Bronchial epithelial cell (primary cell): Measurements from ENCODE around the gene SLC25A31. TPM values are rescaled to one million over a fixed set of nuclear protein-coding genes. Genes with fewer than 3 reads are reported as not detected.

Experiments
- DNase-seq: peaks from one replicate; pipeline ENCODE4 v3.0.0-alpha.2; 2010; ENCODE audit warnings: low read depth
- FAIRE-seq: peaks from 2 replicates; lab custom pipeline; 2011; peaks lifted over from hg19 to GRCh38; lab: Jason Lieb, UNC
- H3K27me3 ChIP-seq: 2 replicates; pipeline ENCODE4 v1.5.1; 2011; ENCODE audit warnings: low read length; ENCODE audit not compliant: control insufficient read depth, insufficient read depth
- H3K36me3 ChIP-seq: 2 replicates; pipeline ENCODE4 v1.5.1; 2011; ENCODE audit warnings: low read length; ENCODE audit not compliant: control insufficient read depth, insufficient read depth
- H3K4me3 ChIP-seq: 2 replicates; pipeline ENCODE4 v1.5.1; 2011; ENCODE audit warnings: mild to moderate bottlenecking, low read depth, low read length, control low read depth
- total RNA-seq: library from RNA; depleted of rRNA; stranded (reverse); fragments of >200 nt; gene quantifications from 2 replicates; pipeline ENCODE4 v1.2.1, GENCODE V29; 2014
- TF ChIP-seq, protein P1 (sequence below): IDR thresholded peaks from 2 replicates; pipeline ENCODE4 v1.5.1; 2011; ENCODE audit warnings: mild to moderate bottlenecking, moderate library complexity, low read length, control low read depth, inconsistent platforms; ENCODE audit not compliant: insufficient read depth, severe bottlenecking

Gene SLC25A31
- total RNA-seq, 1 donor from 2014 or later: not detected

DNA sequence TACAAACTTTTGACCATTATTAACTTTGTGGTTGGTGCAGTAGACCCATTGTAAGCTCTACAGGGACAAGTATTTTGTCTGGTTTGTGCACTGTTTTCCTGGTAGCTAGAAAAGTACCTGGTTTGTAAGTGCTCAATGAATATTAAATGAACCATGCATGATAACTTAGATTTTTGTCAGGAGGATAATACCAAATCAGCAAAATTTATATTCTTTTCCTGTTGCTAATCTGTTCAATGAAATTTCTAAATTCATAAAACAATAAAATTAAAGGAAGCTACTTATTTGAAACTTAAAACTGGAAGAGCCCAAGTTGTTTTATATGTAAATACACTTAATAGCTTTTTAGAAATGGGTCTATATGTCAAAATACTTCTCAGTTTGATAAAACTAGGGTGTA is 69.5 kb downstream of the SLC25A31 start:
- Histone ChIP-seq H3K4me3 (no peak overlapping the region), H3K27me3 (no peaks in the 10 kb centered on the region), H3K36me3 (peaks cover 3% of the 10 kb centered on the region)
- no peak for DNase-seq
- FAIRE-seq: no peak
- TF ChIP-seq, protein P1, sequence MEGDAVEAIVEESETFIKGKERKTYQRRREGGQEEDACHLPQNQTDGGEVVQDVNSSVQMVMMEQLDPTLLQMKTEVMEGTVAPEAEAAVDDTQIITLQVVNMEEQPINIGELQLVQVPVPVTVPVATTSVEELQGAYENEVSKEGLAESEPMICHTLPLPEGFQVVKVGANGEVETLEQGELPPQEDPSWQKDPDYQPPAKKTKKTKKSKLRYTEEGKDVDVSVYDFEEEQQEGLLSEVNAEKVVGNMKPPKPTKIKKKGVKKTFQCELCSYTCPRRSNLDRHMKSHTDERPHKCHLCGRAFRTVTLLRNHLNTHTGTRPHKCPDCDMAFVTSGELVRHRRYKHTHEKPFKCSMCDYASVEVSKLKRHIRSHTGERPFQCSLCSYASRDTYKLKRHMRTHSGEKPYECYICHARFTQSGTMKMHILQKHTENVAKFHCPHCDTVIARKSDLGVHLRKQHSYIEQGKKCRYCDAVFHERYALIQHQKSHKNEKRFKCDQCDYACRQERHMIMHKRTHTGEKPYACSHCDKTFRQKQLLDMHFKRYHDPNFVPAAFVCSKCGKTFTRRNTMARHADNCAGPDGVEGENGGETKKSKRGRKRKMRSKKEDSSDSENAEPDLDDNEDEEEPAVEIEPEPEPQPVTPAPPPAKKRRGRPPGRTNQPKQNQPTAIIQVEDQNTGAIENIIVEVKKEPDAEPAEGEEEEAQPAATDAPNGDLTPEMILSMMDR: no peak

DNA sequence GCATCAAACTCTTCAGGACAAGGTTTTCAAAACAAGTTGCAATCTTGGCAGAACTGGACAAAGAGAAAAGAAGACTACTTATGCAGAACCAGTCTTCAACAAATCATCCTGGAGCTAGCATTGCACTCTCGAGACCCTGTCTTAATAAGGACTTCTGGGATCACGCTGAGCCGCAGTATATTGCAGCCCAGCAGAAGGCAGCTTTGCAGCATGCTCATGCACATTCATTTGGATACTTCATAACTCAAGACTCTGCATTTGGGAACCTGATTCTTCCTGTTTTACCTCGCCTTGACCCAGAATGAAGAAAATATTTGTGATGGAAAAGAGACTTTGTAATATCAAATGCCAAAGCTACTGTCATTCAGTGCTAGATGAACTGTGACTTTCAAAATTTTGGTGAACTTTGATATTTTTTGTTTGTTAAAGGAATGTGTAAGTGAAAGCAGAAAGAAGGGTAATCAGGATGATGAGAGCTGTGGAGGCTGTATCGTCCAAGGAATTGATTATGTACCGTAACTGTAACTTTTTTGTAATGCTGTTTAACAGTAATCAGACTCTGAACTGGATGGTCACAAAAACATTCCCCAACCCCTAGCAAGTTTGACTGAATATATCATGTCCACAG is 79.1 kb downstream of the SLC25A31 start:
- Histone ChIP-seq H3K27me3 (no peaks in the 10 kb centered on the region), H3K36me3 (peaks cover 2% of the 10 kb centered on the region), H3K4me3 (no peak overlapping the region)
- DNase-seq: no peak
- TF ChIP-seq, protein P1: no peak
- FAIRE-seq: peak; percentile 7

DNA sequence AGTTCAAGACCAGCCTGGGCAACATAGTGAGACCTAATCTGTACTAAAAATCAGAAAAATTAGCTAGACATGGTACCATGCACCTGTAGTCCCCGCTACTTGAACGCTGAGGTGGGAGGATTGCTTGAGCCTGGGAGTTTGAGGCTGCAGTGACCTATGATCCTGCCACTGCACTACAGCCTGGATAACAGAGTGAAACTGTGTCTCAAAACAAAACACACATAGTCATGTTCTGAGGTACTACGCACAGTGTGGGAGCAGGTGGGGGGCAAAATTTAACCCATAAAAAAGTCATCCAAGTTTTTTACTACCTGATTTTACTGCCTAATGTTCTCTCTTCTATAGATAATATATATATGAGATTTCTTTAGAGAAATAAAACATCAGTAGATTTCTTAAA is 80.4 kb downstream of the SLC25A31 start:
- H3K27me3 ChIP-seq: no peaks in the 10 kb centered on the region
- H3K36me3 ChIP-seq: peaks cover 2% of the 10 kb centered on the region
- FAIRE-seq (no peak), DNase-seq (no peak)
- TF ChIP-seq, protein P1: no peak
- H3K4me3 ChIP-seq: no peak overlapping the region

DNA sequence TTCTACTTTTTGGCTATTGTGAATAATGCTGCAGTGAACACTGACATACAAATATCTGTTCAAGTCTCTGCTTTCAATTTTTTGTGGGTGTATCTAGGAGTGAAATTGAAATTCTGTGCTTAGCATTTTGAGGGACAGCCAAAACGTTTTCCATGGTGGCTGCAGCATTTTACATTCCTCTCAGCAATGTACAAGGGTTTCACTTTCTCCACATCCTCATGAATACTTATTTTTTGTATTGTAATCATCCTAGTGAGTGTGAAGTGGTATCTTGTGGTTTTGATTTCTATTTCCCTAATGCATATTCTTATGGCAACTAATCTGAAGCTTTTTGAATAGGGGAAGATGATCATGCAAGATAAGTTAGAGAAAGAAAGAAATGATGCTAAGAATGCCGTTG is 92.2 kb downstream of the SLC25A31 start:
- peaks cover 9% of the 10 kb centered on the region for H3K36me3 ChIP-seq
- TF ChIP-seq, protein P1: no peak
- H3K4me3 ChIP-seq: no peak overlapping the region
- no peaks in the 10 kb centered on the region for H3K27me3 ChIP-seq
- DNase-seq (no peak), FAIRE-seq (no peak)

Other genes with a start within 250 kb of the SLC25A31 start
- 3.9 and 6.7 TPM in 2 replicates for gene INTU, start 97.4 kb upstream of the SLC25A31 start, total RNA-seq
- gene HSPA4L, start 51.9 kb downstream of the SLC25A31 start, total RNA-seq: 12.4 and 20.1 TPM in 2 replicates
- gene PLK4, start 150.5 kb downstream of the SLC25A31 start, total RNA-seq: 0.53 and 1.7 TPM in 2 replicates
- 12.3 and 13.7 TPM in 2 replicates for gene MFSD8, start 234.8 kb downstream of the SLC25A31 start, total RNA-seq
- 5.9 and 7.1 TPM in 2 replicates for gene ABHD18, start 235.0 kb downstream of the SLC25A31 start, total RNA-seq